ENCODE measurements around the gene CKB. TPM values are rescaled to one million over a fixed set of nuclear protein-coding genes. Genes with fewer than 3 reads are reported as not detected.

CKB gene
- total RNA-seq, 1 donor = 6.4 TPM

GRCh38 chr14:103545219-103545914 lies 22.7 kb upstream of the CKB start:
- no peaks in the 10 kb centered on the region for H3K27me3 ChIP-seq (ENCODE audit: insufficient read depth, low read length)
- no peaks in the 10 kb centered on the region for H3K4me1 ChIP-seq (ENCODE audit: insufficient read depth, low read length)
- no peak overlapping the region for H3K4me3 ChIP-seq (ENCODE audit: low read length)
- no peaks in the 10 kb centered on the region for H3K9me3 ChIP-seq (ENCODE audit: low read depth, low read length)

DNA sequence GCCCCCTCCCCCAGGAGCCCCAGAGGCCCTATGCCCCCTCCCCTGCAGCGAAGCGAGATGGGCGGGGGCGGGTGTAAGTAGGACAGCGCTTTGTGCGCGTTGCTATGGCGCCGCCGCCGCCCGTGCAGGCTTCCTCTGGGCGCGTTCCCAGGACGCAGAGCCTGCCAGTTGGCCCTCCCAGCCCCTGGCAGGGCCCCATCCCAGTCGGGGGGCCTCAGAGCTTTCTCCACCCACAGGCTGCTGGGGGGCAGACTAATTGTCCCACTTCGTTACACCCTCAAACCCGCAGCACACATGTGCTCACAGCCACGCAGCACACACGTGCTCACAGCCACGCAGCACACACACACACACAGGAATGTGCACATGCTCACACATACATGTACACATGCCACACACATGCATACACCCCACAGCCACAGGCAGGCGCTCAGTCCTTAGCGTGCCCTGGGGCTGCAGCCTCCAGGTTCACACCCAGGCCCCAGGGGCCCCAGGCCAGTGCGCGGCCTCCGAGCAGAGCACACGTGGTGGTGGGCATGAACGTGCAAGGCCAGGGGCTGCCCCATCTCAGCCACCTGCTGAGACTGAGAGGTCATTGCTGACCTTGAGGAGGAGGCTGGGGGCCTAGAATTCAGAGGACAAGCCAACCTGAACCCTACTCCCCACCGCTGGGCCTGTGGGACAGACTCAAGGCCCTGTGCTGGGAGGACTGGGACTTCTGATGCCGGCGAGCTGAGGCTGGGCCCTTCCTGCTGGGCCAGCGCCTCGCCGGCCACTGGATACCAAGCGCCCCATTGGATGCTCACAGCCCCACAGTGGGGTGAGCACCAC lies 22.0 kb upstream of the CKB start:
- H3K4me3 ChIP-seq (ENCODE audit: low read length) = no peak overlapping the region
- H3K4me1 ChIP-seq (ENCODE audit: insufficient read depth, low read length) = no peaks in the 10 kb centered on the region
- H3K27me3 ChIP-seq (ENCODE audit: insufficient read depth, low read length) = no peaks in the 10 kb centered on the region
- no peaks in the 10 kb centered on the region for H3K9me3 ChIP-seq (ENCODE audit: low read depth, low read length)

DNA sequence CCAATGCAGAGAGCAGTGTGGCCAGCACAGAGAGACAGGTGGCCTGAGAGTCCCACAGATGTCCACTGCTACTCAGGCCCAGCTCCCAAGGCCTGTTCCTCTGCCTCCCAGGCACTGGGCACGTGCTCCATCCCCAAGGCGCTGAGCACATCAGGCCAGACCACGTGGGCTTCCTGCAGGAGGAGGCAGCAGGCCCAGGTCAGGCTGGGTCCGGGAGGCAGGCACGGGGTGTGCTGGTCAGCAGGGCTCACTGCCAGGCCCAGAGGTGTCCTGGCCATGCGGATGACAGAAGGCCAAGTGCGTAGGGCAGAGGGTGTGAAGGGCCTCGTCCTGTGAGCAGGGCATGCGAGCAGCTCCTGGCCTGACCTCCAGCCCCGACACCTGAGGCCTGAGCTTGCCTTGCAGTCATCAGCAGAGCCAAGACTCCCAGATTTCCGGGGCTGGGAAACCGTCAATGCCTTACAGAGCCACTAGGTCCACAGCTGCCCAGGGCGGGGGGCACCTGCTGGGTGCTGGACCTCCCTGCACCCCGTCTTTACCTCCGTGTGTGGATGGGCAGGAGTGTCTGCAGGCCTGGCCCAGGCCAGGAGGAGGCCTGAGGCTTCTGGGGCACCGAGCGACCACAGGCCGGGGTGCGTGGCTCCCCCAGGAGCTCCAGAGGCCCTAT lies 21.2 kb upstream of the CKB start:
- Histone ChIP-seq H3K4me3 (ENCODE audit: low read length) (no peak overlapping the region), H3K9me3 (ENCODE audit: low read depth, low read length) (no peaks in the 10 kb centered on the region), H3K27me3 (ENCODE audit: insufficient read depth, low read length) (no peaks in the 10 kb centered on the region)

GRCh38 chr14:103543140-103543539 lies 20.5 kb upstream of the CKB start:
- Histone ChIP-seq H3K9me3 (ENCODE audit: low read depth, low read length) (no peaks in the 10 kb centered on the region), H3K27me3 (ENCODE audit: insufficient read depth, low read length) (no peaks in the 10 kb centered on the region), H3K4me1 (ENCODE audit: insufficient read depth, low read length) (no peaks in the 10 kb centered on the region), H3K4me3 (ENCODE audit: low read length) (no peak overlapping the region)

More for the DNA sequence above, 21.2 kb upstream of the CKB start:
- no peaks in the 10 kb centered on the region for H3K4me1 ChIP-seq (ENCODE audit: insufficient read depth, low read length)

GRCh38 chr14:103542605-103543088 lies 20.0 kb upstream of the CKB start:
- Histone ChIP-seq H3K27me3 (ENCODE audit: insufficient read depth, low read length) (no peaks in the 10 kb centered on the region), H3K4me3 (ENCODE audit: low read length) (no peak overlapping the region), H3K4me1 (ENCODE audit: insufficient read depth, low read length) (no peaks in the 10 kb centered on the region), H3K9me3 (ENCODE audit: low read depth, low read length) (no peaks in the 10 kb centered on the region)

DNA sequence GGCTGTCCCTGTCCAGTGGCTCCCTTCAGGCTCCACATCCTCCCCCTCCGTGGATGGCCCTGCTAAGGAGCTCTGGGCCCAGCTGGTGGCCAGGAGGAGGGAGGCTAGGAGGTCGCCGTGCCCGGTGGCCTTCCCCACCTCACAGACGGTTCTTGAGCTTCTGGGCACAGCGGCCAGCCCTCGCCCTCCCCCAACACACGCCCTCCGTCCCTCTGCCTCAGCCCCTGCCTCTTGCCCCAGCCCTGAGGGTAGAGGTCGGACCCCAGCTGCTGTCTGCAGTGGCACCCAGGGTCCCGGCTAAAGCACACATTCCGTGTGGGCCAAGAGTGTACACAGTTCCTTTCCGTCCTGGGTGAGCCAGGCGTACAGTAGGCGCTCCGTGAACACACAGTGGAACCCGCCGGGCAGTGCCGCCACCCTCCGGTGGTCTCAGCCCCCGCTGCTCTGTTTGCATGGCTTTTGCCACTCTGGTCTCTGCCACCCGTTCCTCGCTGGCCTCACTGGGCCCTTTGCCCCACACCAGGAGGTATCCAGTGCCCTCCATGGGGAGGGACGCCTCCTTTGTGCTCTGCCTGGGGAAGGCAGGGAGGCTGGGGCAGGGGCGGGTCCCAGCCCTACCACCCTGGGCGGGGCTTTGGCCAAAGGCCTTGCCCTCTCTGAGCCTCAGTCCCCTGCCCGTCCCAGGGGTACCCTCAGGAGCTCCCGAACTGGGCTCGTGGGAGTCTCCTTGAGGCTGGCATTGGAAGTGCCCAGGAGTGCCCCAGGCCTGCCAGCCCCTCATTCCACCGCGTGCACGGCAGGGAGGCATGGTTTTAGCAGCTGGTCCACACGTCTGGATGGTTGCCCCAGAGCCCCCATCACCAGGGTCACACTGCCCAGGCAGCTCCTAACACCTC lies 19.3 kb upstream of the CKB start:
- no peaks in the 10 kb centered on the region for H3K4me1 ChIP-seq (ENCODE audit: insufficient read depth, low read length)
- H3K27me3 ChIP-seq (ENCODE audit: insufficient read depth, low read length) = no peaks in the 10 kb centered on the region
- no peak overlapping the region for H3K4me3 ChIP-seq (ENCODE audit: low read length)
- no peaks in the 10 kb centered on the region for H3K9me3 ChIP-seq (ENCODE audit: low read depth, low read length)

- Histone ChIP-seq H3K27me3 (ENCODE audit: insufficient read depth, low read length) (no peaks in the 10 kb centered on the region), H3K9me3 (ENCODE audit: low read depth, low read length) (no peaks in the 10 kb centered on the region), H3K4me1 (ENCODE audit: insufficient read depth, low read length) (no peaks in the 10 kb centered on the region), H3K4me3 (ENCODE audit: low read length) (no peak overlapping the region)
These were observed 18.4 kb upstream of the CKB start for GRCh38 chr14:103540821-103541708.

DNA sequence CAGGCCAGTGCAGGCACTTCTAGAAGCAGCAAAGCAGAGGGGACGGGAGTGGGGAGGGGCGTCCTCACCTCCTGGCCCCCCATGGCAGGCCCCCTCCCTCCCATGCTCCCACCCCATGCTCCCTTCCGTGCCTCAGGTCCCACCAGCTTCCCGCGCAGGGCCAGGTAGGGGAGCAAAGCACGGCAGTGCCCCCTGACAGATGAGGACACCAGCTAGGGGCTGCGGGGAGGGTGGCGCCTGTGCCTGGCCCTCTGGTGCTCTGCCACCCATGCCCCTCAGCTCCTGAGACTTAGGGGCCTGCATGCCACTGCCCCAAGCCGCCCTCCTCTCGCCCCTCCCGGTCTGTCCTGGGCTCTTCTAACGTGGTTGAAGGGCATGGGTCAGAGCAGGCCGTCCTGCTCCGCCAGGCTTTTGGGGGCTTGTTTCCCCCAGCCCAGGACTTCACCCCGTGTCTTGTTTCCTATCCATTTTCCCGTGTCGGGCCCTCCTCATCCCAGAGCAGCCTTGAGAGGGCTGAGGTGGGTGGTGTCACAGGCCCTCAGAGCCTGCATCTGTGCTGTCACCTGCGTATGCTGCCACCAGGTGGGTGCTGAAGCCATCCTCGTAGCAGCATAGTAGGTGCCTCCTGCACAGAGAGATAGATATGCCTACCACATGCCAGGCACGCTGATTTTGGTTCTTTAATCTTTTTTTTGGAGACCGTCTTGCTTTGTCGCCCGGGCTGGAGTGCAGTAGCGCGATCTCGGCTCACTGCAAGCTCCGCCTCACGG lies 16.6 kb upstream of the CKB start:
- Histone ChIP-seq H3K9me3 (ENCODE audit: low read depth, low read length) (no peaks in the 10 kb centered on the region), H3K4me1 (ENCODE audit: insufficient read depth, low read length) (no peaks in the 10 kb centered on the region), H3K4me3 (ENCODE audit: low read length) (no peak overlapping the region), H3K27me3 (ENCODE audit: insufficient read depth, low read length) (no peaks in the 10 kb centered on the region)

DNA sequence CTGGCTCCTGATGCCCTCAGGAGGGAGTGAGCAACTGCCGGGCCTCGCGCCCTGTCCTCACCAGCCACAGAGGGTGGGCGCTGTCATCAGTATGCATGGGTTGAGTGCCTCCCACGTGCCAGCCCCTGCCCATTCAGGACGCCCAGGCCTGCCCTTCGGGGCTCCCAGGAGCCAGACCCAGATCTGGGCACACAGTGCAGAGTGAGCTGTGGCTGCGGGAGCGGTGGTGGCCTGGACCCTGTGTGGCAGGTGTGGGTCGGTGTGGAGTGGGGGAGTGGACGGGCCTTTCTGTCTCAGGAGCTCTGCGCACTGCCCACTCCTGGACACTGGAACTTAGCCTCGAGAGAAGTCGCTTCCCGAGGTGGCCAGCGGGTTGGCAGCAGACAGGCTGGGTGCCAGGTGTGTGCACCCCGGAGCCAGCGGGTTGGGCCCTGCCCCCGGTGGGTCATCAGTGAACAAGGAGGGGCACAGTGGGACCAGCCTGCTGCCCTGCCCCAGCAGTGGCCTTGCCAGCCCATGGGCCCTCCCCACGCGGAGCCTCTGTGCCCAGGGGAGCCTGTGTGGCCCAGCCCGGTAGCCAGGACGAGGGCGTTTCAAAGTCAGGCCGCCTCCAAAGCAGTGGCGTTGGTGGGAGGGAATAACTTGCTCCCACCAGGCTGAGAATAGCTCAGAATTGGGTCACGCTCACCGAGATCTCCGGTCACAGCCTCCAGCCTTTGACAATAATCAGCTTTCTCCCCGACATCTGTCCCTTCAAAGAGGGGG lies 15.8 kb upstream of the CKB start:
- H3K4me1 ChIP-seq (ENCODE audit: insufficient read depth, low read length) = no peaks in the 10 kb centered on the region
- no peaks in the 10 kb centered on the region for H3K9me3 ChIP-seq (ENCODE audit: low read depth, low read length)

GRCh38 chr14:103537175-103537990 lies 14.8 kb upstream of the CKB start:
- Histone ChIP-seq H3K27me3 (ENCODE audit: insufficient read depth, low read length) (no peaks in the 10 kb centered on the region), H3K9me3 (ENCODE audit: low read depth, low read length) (no peaks in the 10 kb centered on the region), H3K4me3 (ENCODE audit: low read length) (no peak overlapping the region), H3K4me1 (ENCODE audit: insufficient read depth, low read length) (no peaks in the 10 kb centered on the region)

More for the DNA sequence above, 15.8 kb upstream of the CKB start:
- no peak overlapping the region for H3K4me3 ChIP-seq (ENCODE audit: low read length)
- no peaks in the 10 kb centered on the region for H3K27me3 ChIP-seq (ENCODE audit: insufficient read depth, low read length)

DNA sequence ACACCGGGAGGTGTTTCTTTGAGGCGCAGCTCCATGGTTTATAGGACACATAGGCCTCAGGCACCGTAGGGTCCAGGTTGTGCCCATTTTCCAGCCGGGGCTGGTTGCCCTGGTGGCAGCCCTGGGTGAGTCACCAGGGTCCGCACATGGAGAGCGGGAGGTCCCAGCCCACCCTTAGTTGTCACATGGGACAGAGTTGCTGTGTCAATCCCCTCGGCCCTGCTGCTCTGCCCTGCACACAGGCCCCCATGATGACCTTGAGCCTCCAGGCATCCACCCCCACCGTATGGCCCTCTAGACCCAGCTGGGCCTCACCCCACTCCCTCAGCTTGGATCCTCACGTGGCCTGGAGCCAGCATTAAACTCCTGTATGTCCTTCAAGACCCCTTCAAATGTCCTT lies 14.1 kb upstream of the CKB start:
- Histone ChIP-seq H3K4me3 (ENCODE audit: low read length) (no peak overlapping the region), H3K27me3 (ENCODE audit: insufficient read depth, low read length) (no peaks in the 10 kb centered on the region), H3K9me3 (ENCODE audit: low read depth, low read length) (no peaks in the 10 kb centered on the region), H3K4me1 (ENCODE audit: insufficient read depth, low read length) (no peaks in the 10 kb centered on the region)

Measured in mononuclear cell (primary cell).